Stimulated activated CD8-positive, alpha-beta memory T cell treated with anti-CD3 and anti-CD28 coated beads, Interleukin-4, amount 100 ng/mL, for 4 hours (primary cell): Measurements from ENCODE around the gene C4orf50.

Source experiments
- DNase-seq, 2 donors: peaks; one replicate each; pipeline ENCODE4 v3.0.0-alpha.2; 2020; ENCODE audit warnings: low read depth in 2 of 2, low spot score in 1 of 2

The C4orf50 gene

DNA sequence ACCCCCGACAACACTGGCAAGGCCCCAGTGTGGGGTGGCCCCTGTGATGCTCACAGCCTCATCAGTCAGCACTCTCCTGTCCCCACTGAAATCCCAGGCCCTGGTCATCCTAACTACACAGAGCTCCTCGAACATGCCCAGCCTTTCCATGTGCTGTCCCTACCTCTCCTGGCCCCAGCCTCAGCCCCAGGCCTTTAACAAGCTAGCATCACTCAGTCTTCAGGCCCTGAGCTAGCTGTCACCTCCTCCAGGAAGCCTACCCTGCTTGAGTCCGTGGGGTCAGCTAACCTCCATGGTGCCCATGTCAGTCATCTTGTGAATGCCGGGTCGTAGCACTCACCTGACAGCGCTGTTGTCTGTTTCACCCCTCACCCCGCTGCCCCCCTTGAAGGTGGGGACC is 25.6 kb upstream of the C4orf50 start:
- DNase-seq = no peak

- DNase-seq = no peak
These were observed 25.0 kb upstream of the C4orf50 start for GRCh38 chr4:6043188-6043587.

DNA sequence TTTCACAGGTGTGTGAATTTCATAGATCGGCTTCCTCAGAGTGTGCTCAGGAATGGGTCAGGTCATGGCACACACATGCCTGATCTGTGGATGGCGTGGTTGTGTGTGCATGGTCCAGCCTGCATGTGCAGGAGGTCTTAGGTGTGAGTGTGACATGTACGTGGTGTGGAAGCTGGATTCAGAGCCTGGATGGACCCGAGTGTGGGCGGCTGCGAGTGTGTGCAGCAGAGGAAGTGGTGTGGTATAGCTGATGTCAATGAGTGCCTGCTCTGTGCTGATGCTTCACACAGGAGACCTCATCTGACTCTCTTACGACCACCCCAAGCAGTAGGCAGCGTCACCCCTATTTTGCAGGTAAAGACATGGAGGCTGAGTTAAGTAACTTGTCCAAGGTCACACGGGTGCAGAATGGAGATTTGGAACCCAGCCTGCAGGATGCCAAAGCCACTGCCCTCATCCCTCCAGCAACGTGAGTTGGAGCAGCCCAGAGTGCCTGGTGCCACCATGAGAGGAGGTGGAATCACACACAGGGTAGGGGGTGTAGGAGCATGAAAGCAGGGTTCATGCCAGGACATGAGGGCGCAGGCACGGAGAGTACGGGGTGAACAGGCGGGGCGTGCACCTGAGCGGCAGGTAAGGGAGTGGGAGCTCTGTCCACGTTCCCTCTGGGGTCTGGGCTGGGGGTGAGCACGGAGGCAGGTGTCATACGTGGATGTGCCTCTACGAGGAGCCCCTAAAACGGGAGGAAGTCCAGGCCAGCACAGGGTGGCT is 24.2 kb upstream of the C4orf50 start:
- DNase-seq = no peak

GRCh38 chr4:6041800-6042199 is 23.6 kb upstream of the C4orf50 start:
- no peak for DNase-seq

GRCh38 chr4:6038711-6039110 is 20.5 kb upstream of the C4orf50 start:
- no peak for DNase-seq

- no peak for DNase-seq
These were observed 17.6 kb upstream of the C4orf50 start for GRCh38 chr4:6035786-6036185.

GRCh38 chr4:6033381-6033780 is 15.2 kb upstream of the C4orf50 start:
- no peak for DNase-seq

DNA sequence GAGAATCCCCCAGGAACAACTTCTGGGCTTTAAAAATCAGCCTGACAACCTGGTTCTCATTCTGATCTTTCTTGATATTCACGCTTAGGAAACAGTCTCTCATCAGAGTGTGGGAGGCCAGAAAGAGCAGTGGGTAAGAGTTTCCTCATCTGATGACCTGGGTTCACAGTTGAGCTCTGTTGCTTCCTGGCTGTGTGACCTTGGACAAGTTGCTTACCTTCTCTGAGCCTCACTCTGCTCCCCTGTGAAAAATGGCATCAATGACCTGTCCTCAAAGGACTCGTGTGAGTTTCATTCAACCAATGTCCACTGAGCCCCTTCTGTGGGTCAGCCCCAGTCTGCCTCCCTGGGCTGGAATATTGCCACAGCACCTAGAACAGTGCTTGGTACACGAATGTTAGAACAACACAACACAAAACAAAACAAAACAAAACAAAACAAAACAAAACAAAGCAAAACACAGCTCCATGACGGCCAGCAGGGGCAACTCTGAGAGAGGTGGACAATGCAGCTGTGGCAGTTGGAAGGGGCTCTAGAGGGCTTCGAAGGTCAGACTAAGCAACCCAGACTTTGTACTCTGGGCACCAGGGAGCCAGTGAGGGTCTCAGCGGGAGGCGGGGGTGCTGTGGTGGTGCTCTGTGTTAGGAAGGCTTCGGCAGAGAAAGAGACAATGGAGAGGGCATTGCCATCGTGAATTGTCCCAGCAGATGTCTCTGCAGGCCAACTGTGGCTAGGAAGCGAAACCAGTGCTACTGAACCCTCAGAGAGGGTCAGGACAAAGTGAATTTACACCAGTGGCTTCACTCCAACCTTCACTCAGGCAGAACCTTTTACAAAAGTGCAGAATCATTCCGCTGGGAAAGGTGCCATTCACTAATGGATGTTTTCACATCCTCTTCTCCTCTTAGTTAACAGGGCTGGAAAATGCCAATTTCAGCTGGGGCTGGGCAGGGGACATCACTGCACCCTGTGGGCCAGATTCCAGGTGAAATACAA is 14.3 kb upstream of the C4orf50 start:
- no peak for DNase-seq

DNA sequence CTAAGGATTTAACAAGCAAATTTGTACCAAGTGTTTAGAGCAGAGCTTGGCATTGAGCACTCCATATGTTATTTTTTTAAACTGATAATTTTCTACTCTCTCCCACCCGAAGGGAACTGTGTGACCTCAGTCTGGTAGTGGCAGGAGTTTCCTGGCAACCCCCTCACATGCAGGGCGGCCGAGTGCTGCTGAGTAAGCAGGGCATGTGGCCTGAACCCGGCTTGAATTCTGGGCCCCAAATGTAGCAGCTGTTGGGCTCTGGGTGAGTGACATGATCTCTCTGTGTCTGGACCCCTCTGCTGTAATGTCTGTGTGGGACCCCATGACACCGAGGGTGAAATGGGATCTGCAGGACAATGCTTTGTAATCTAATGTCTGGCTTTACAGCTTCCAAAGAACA is 13.6 kb upstream of the C4orf50 start:
- no peak for DNase-seq

DNA sequence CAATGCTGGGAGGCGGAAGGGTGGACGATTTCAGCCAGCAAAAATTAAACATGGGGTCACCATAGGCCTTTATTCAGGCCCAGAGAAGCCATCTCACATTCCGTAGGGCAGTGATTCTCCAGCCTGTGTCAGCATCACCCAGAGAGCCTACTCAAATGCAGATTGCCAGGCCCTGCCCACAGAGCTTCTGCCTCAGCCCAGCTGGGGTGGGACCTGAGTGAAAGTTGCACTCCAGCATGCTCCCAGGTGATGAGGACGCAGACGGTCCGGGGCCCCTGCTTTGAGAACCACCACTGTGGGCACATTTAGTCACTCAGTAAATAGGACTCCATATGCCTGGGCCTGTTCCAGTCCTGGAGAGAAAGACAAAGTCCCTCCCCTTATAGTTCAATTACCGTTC is 12.4 kb upstream of the C4orf50 start:
- DNase-seq = no peak

DNA sequence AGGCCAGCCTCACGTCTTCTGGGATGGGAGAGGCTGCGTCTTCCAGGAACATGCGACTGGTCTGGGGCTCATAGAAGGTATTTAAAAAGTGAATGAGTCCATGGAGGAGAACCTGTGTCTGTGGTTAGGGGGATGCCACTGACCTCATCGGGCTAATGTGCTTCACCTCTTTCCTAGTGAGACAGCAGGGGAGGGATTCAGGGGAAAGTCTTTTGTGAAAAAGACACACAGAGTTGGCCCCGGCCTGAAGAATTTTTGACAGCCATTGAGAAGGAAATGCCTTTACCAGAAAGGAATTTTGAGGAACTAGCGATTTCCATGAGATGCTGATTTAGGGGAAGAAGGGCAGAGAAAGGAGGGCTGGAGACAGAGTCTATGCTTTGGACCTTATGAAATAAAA is 11.0 kb upstream of the C4orf50 start:
- no peak for DNase-seq

- DNase-seq = no peak
These were observed 9.9 kb upstream of the C4orf50 start for GRCh38 chr4:6028168-6028567.

DNA sequence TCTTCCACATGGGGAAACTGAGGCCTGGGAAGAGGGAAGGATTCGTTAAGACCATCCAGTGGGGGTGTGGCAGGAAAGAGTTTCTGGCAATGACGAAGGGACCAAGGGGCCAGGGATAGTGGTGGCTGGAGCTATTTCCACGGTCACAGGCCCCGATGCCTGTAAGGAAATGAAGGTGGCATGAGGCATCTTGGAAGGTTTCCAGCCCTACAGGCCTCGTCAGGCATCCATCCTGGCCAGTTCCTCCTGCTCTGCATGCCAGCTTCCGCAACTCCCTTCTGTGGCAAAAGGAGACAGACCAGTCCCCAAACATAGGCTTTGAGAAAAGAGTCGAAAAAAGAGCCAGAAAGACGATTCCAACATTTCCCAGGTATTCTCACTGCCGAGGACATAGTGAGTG is 9.2 kb upstream of the C4orf50 start:
- DNase-seq = no peak

DNA sequence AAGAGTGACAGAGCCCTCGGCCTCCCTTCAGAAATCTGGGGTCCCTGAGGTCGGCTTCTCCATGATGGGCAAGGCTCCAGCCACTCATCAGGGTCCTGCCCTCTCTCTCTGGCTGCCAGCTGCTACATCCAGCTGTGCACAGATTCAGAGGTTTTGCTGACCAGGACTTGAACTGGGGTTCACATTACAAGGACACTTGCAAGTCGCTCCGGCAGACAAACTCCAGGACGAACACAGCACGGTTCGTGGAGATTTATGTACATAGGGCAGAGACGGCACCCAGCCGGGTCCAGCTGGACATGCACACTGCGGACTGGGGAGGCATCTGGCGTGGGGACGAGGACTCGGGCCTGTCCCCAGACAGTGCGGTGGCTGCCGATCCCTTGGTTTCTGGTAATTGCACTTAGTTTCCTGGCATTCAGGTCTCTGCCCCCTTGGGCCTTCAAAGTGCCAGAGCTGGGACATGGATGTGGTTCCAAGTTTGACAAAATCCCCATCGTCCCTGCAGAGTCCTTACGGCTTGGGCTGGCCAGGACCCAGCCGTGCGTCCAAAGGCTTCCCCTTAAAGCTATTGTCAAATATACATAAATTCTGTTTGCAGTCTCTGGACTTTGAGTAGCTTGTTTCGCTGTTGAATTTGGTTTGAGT is 6.2 kb upstream of the C4orf50 start:
- no peak for DNase-seq

DNA sequence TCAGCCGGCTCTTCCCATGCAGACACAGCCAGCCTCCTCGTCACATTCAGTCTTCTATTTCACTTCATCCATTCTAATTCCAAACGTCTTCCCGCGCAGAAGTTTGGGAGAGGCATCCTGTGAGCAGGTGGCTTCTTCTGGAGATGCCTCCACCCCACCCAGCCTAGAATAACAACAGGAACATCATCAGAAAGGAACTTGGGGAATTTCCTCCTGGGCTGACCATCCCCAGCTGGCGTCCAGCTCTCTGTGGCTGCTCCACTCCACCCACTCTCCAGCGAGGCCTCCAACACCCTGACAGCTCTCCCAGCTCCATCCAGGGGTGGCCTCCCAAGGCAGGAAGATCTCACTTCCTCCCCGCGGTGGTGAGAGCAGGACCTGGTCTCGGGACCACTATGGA is 5.5 kb upstream of the C4orf50 start:
- no peak for DNase-seq

- no peak for DNase-seq
These were observed 4.5 kb upstream of the C4orf50 start for GRCh38 chr4:6022607-6023288.

DNA sequence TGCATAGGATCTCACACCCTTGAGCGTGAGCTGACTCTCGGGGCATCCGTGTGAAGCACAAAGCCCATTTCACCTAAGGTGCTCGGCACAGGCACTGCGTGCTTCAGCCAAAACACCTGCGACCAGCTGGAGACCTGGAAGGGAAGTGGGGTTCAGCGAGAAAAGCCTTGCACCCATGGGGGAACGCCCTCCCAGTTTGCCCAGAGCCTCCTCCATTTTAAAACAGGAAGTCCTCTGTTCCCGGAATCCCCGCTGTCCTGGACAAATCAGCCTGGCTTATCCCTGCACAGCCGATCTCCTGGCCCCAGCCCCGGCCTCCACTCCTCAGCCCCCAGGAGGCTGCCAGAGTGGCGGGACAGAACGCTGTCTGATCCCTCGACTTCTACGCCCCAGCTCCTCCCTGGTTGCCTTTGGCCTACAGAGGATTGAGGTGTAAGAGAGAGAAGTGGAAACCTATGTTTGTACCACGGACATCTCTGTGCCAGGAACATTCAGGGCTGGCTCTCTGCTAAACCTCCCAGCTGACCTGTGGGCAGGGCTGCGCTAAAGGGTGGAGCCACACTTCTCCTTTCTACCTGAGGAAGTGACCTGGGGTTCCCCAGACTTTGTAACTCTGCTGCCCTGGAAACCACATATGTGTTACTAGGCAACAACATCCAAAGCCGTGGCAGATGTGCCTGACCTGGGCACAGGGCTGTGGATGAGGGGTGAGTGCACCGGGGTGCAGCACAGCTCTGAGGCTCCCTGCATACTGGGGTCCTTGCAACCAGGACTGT is 3.8 kb upstream of the C4orf50 start:
- DNase-seq = no peak

DNA sequence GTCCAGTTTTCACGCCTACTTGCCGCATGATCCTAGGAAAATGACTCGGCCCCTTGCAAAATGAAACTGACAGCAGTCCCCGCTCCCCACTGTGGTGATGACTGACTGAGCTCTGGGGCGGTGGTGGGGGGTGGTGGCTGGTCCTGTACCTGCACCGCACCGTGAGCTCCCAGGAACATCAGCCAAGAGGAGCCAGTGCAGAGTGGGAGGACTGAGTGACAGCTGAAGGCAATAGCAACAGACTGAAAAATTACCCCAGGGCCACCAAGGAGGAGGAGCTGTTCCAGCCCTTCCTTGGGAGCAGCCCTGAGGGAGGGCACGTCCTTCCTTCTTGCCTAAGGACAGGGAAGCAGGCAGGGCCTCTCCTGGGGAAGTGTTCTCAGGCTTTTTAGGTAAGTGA is 2.4 kb upstream of the C4orf50 start:
- no peak for DNase-seq

DNA sequence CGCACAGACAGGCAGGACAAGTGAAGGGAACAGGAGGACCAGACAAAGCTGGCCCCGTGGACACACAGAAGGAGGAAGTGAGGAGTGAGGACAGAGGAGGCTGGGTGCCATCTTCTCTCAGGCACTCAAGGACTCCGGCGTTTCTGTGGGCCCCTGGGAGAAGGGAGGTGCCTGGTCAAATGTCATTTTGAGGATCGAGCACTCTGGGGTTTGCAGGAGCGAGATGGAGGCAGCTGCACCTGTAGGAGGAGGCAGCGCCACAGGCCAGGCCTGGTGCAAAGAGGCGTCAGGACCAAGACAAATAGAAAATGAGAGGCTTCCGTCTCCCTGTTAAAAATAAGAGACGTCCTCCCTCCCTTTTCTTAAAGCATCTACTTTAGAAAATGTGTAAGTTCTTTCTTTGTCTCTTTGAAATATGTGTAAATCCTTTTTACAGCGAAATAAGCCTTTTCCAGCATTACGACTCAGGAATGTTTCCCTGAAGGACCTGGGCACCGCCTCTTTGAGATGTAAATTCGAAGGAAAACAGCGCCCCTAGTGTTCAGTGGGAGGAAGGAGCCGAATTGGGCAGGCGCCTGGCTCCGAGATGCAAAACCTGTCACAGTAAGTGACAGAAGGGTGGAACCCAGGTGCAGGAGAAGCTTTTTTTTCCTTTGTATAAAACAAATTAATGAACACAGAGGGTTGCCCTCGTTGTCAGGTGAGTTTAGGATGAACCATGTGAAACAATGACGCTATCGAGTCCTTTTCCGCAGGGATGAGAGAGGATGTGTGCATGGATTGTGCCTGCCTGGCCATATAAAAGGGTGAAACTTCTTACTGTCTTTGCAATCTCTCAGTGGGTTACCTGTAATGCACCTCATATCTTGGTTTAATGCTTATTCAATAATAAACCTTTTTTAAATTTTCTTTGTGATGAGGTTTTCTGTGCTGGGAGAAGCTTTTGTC is 1.4 kb upstream of the C4orf50 start:
- DNase-seq = no peak
